Measurements from ENCODE around the gene MICAL2. TPM values are rescaled to one million over a fixed set of nuclear protein-coding genes. Genes with fewer than 3 reads are reported as not detected.

MICAL2 gene
- total RNA-seq, 1 experiment from 2014 or later = 59.8 TPM

GRCh38 chr11:12245091-12245490 is 134.7 kb downstream of the MICAL2 start:
- Histone ChIP-seq H3K9me3 (replicated peaks) (no peaks in the 10 kb centered on the region), H3K4me3 (no peak overlapping the region), H3K27me3 (replicated peaks) (no peaks in the 10 kb centered on the region), H3K4me1 (replicated peaks) (no peaks in the 10 kb centered on the region), H3K36me3 (peaks cover 39% of the 10 kb centered on the region), H3K27ac (no peak overlapping the region)
- no peak for DNase-seq (ENCODE audit: low read depth in 1 of 2, low spot score in 2 of 2)

GRCh38 chr11:12245549-12246016 is 135.2 kb downstream of the MICAL2 start:
- Histone ChIP-seq H3K4me3 (no peak overlapping the region), H3K9me3 (replicated peaks) (no peaks in the 10 kb centered on the region), H3K4me1 (replicated peaks) (no peaks in the 10 kb centered on the region), H3K27ac (no peak overlapping the region), H3K27me3 (replicated peaks) (no peaks in the 10 kb centered on the region), H3K36me3 (peaks cover 35% of the 10 kb centered on the region)
- DNase-seq (ENCODE audit: low read depth in 1 of 2, low spot score in 2 of 2) = no peak

- no peak for DNase-seq (ENCODE audit: low read depth in 1 of 2, low spot score in 2 of 2)
- Histone ChIP-seq H3K27me3 (replicated peaks) (no peaks in the 10 kb centered on the region), H3K4me1 (replicated peaks) (no peaks in the 10 kb centered on the region), H3K27ac (no peak overlapping the region), H3K36me3 (peaks cover 29% of the 10 kb centered on the region), H3K4me3 (no peak overlapping the region), H3K9me3 (replicated peaks) (no peaks in the 10 kb centered on the region)
Measured at GRCh38 chr11:12246147-12246546, 135.8 kb downstream of the MICAL2 start.

- no peak overlapping the region for H3K27ac ChIP-seq
- H3K9me3 ChIP-seq (replicated peaks) = no peaks in the 10 kb centered on the region
- H3K27me3 ChIP-seq (replicated peaks) = no peaks in the 10 kb centered on the region
- no peak for DNase-seq (ENCODE audit: low read depth in 1 of 2, low spot score in 2 of 2)
- no peak overlapping the region for H3K4me3 ChIP-seq
- no peaks in the 10 kb centered on the region for H3K4me1 ChIP-seq (replicated peaks)
- peaks cover 26% of the 10 kb centered on the region for H3K36me3 ChIP-seq
Measured at GRCh38 chr11:12246989-12247388, 136.6 kb downstream of the MICAL2 start.

- no peak overlapping the region for H3K27ac ChIP-seq
- no peaks in the 10 kb centered on the region for H3K4me1 ChIP-seq (replicated peaks)
- H3K9me3 ChIP-seq (replicated peaks) = no peaks in the 10 kb centered on the region
- peaks cover 26% of the 10 kb centered on the region for H3K36me3 ChIP-seq
- no peak for DNase-seq (ENCODE audit: low read depth in 1 of 2, low spot score in 2 of 2)
- no peak overlapping the region for H3K4me3 ChIP-seq
- H3K27me3 ChIP-seq (replicated peaks) = no peaks in the 10 kb centered on the region
Measured at GRCh38 chr11:12247543-12248254, 137.3 kb downstream of the MICAL2 start.

- no peak for DNase-seq (ENCODE audit: low read depth in 1 of 2, low spot score in 2 of 2)
- Histone ChIP-seq H3K4me1 (replicated peaks) (no peaks in the 10 kb centered on the region), H3K36me3 (peaks cover 20% of the 10 kb centered on the region), H3K27ac (no peak overlapping the region), H3K9me3 (replicated peaks) (no peaks in the 10 kb centered on the region), H3K4me3 (no peak overlapping the region), H3K27me3 (replicated peaks) (no peaks in the 10 kb centered on the region)
Measured at GRCh38 chr11:12248330-12248729, 137.9 kb downstream of the MICAL2 start.

GRCh38 chr11:12249590-12250260 is 139.3 kb downstream of the MICAL2 start:
- no peak overlapping the region for H3K4me3 ChIP-seq
- H3K36me3 ChIP-seq = peaks cover 19% of the 10 kb centered on the region
- H3K27me3 ChIP-seq (replicated peaks) = no peaks in the 10 kb centered on the region
- DNase-seq (ENCODE audit: low read depth in 1 of 2, low spot score in 2 of 2) = no peak
- H3K4me1 ChIP-seq (replicated peaks) = no peaks in the 10 kb centered on the region
- H3K9me3 ChIP-seq (replicated peaks) = no peaks in the 10 kb centered on the region
- H3K27ac ChIP-seq = no peak overlapping the region

GRCh38 chr11:12251666-12252560 is 141.5 kb downstream of the MICAL2 start:
- no peak overlapping the region for H3K4me3 ChIP-seq
- no peak overlapping the region for H3K27ac ChIP-seq
- H3K36me3 ChIP-seq = peaks cover 25% of the 10 kb centered on the region
- no peaks in the 10 kb centered on the region for H3K4me1 ChIP-seq (replicated peaks)
- no peaks in the 10 kb centered on the region for H3K27me3 ChIP-seq (replicated peaks)
- DNase-seq (ENCODE audit: low read depth in 1 of 2, low spot score in 2 of 2) = no peak
- H3K9me3 ChIP-seq (replicated peaks) = no peaks in the 10 kb centered on the region

- H3K36me3 ChIP-seq = peaks cover 32% of the 10 kb centered on the region
- no peak for DNase-seq (ENCODE audit: low read depth in 1 of 2, low spot score in 2 of 2)
Measured at GRCh38 chr11:12253843-12254281, 143.5 kb downstream of the MICAL2 start.

GRCh38 chr11:12258451-12258850 is 148.1 kb downstream of the MICAL2 start:
- Histone ChIP-seq H3K27me3 (replicated peaks) (no peaks in the 10 kb centered on the region), H3K27ac (no peak overlapping the region), H3K4me3 (no peak overlapping the region), H3K9me3 (replicated peaks) (no peaks in the 10 kb centered on the region), H3K4me1 (replicated peaks) (no peaks in the 10 kb centered on the region), H3K36me3 (peaks cover 56% of the 10 kb centered on the region)
- no peak for DNase-seq (ENCODE audit: low read depth in 1 of 2, low spot score in 2 of 2)

More at GRCh38 chr11:12253843-12254281, 143.5 kb downstream of the MICAL2 start:
- Histone ChIP-seq H3K4me1 (replicated peaks) (no peaks in the 10 kb centered on the region), H3K9me3 (replicated peaks) (no peaks in the 10 kb centered on the region), H3K27ac (no peak overlapping the region), H3K27me3 (replicated peaks) (no peaks in the 10 kb centered on the region), H3K4me3 (no peak overlapping the region)

GRCh38 chr11:12259956-12260355 is 149.6 kb downstream of the MICAL2 start:
- H3K36me3 ChIP-seq = peaks cover 59% of the 10 kb centered on the region

GRCh38 chr11:12260731-12261521 is 150.5 kb downstream of the MICAL2 start:
- no peak for DNase-seq (ENCODE audit: low read depth in 1 of 2, low spot score in 2 of 2)
- Histone ChIP-seq H3K27ac (no peak overlapping the region), H3K27me3 (replicated peaks) (no peaks in the 10 kb centered on the region), H3K9me3 (replicated peaks) (no peaks in the 10 kb centered on the region), H3K4me1 (replicated peaks) (no peaks in the 10 kb centered on the region), H3K36me3 (peaks cover 56% of the 10 kb centered on the region), H3K4me3 (no peak overlapping the region)

More at GRCh38 chr11:12259956-12260355, 149.6 kb downstream of the MICAL2 start:
- no peaks in the 10 kb centered on the region for H3K27me3 ChIP-seq (replicated peaks)
- no peaks in the 10 kb centered on the region for H3K9me3 ChIP-seq (replicated peaks)
- H3K4me1 ChIP-seq (replicated peaks) = no peaks in the 10 kb centered on the region
- no peak overlapping the region for H3K4me3 ChIP-seq
- no peak overlapping the region for H3K27ac ChIP-seq
- no peak for DNase-seq (ENCODE audit: low read depth in 1 of 2, low spot score in 2 of 2)

GRCh38 chr11:12261551-12261950 is 151.2 kb downstream of the MICAL2 start:
- Histone ChIP-seq H3K36me3 (peaks cover 52% of the 10 kb centered on the region), H3K27me3 (replicated peaks) (no peaks in the 10 kb centered on the region), H3K9me3 (replicated peaks) (no peaks in the 10 kb centered on the region), H3K4me3 (no peak overlapping the region), H3K27ac (no peak overlapping the region), H3K4me1 (replicated peaks) (no peaks in the 10 kb centered on the region)
- no peak for DNase-seq (ENCODE audit: low read depth in 1 of 2, low spot score in 2 of 2)
